ENCODE measurements around the gene DIS3L2. TPM values are rescaled to one million over a fixed set of nuclear protein-coding genes. Genes with fewer than 3 reads are reported as not detected.
"Not testable (repeated sequence)": the region's sequence is repeated elsewhere in the genome, so short reads cannot be mapped to it uniquely, and the experiment has no call there.

Gene DIS3L2
- total RNA-seq, 2 experiments from 2014 or later, result 20.2 to 20.6 TPM

DNA sequence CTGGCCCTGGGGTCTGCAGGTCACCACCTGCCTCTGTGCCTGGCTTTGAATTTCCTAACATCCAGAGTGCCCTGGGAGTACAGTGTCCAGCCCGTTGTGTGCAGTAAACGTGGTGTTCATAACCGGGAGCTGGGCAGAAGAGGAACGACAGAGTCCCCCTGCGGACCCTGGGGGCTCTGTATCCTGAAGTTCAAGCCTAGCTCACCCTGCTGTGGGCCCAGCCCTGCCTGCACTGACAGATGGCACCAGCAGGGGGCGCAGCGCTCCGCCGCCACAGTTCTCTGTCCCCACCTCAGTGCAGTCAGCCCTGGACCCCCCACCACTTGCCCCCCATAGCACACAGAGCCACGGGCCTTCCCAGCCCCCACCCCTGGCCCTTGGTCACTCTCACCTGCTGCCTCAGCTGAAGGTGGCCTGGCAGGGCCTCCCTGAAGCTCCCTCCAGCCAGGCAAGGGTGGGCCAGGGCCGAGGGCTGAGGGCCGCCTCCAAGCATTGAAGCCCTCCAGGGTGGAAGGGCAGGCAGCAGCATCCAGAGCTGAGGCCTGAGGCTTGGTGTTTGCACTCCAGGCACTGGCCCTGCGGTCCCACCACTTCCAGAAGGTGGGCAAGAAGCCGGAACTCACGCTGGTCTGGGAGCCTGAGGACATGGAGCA lies 373.8 kb downstream of the DIS3L2 start:
- H2AFZ ChIP-seq (ENCODE audit: low read length); BruUV-seq (replicated peaks); H3K9me3 ChIP-seq (ENCODE audit: low read length); H3K36me3 ChIP-seq (ENCODE audit: insufficient read depth, low read length); H3K4me2 ChIP-seq (ENCODE audit: low read length); H3K9me2 ChIP-seq (ENCODE audit: insufficient read depth, low read length); DNase-seq (ENCODE audit: low spot score); H3K79me2 ChIP-seq (ENCODE audit: insufficient read depth, low read depth, low read length); H3K4me1 ChIP-seq (ENCODE audit: insufficient read depth, low read length, poor library complexity, severe bottlenecking); H4K20me1 ChIP-seq (ENCODE audit: insufficient read depth, low read length); H3K4me3 ChIP-seq (ENCODE audit: low read depth, low read length, poor library complexity, severe bottlenecking); H3K27ac ChIP-seq (ENCODE audit: low read depth, low read length, poor library complexity, severe bottlenecking); intact Hi-C loops (cut with micrococcal nuclease; ENCODE audit: unreplicated experiment): not testable (repeated sequence)
- ChIA-PET CTCF (ENCODE audit: unreplicated experiment) (interaction anchor here (0.6 kb wide), 1 partner anchor 10 kb away, joined by 3 read pairs; no protein-coding TSS in a partner anchor), POLR2A (interaction anchor here (0.6 kb wide), 1 partner anchor 883 kb away, joined by 3 read pairs; no protein-coding TSS in a partner anchor)
- TF ChIP-seq, protein P1, sequence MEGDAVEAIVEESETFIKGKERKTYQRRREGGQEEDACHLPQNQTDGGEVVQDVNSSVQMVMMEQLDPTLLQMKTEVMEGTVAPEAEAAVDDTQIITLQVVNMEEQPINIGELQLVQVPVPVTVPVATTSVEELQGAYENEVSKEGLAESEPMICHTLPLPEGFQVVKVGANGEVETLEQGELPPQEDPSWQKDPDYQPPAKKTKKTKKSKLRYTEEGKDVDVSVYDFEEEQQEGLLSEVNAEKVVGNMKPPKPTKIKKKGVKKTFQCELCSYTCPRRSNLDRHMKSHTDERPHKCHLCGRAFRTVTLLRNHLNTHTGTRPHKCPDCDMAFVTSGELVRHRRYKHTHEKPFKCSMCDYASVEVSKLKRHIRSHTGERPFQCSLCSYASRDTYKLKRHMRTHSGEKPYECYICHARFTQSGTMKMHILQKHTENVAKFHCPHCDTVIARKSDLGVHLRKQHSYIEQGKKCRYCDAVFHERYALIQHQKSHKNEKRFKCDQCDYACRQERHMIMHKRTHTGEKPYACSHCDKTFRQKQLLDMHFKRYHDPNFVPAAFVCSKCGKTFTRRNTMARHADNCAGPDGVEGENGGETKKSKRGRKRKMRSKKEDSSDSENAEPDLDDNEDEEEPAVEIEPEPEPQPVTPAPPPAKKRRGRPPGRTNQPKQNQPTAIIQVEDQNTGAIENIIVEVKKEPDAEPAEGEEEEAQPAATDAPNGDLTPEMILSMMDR (conservative IDR thresholded peaks at IDR 0.05; ENCODE audit: low read length), result peak; percentile 73

DNA sequence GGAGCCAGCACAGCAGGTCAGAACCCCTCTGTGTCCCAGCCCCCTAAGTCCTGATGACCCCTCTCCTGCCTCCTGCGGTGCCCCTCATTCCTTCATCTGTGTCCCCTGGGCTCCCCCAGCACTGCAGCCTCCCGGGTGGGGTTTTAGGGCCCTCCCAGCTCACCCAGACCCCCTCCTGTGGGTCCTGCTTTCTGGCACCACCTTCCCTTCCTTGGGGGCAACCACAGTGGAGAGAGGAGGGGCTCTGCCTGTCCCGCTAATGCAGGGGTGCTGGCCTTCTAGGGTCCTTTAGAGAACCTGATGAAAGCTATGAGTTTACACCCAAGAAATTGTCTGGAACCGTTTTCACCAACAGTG lies 374.3 kb downstream of the DIS3L2 start:
- TF ChIP-seq, protein P1 (conservative IDR thresholded peaks at IDR 0.05; ENCODE audit: low read length), result no peak
- TF ChIP-seq EZH2phosphoT487 (IDR thresholded peaks at IDR 0.05; ENCODE audit: borderline replicate concordance, low read depth, low read length), result no peak
- Histone ChIP-seq H3K79me2 (ENCODE audit: insufficient read depth, low read depth, low read length) (no peaks in the 10 kb centered on the region), H2AFZ (ENCODE audit: low read length) (no peak overlapping the region), H3K9me2 (ENCODE audit: insufficient read depth, low read length) (no peaks in the 10 kb centered on the region), H3K9me3 (ENCODE audit: low read length) (no peaks in the 10 kb centered on the region), H3K27ac (ENCODE audit: low read depth, low read length, poor library complexity, severe bottlenecking) (no peak overlapping the region), H3K4me3 (ENCODE audit: low read depth, low read length, poor library complexity, severe bottlenecking) (no peak overlapping the region), H3K36me3 (ENCODE audit: insufficient read depth, low read length) (no peaks in the 10 kb centered on the region), H3K4me1 (ENCODE audit: insufficient read depth, low read length, poor library complexity, severe bottlenecking) (no peaks in the 10 kb centered on the region), H3K4me2 (ENCODE audit: low read length) (no peak overlapping the region), H4K20me1 (ENCODE audit: insufficient read depth, low read length) (no peaks in the 10 kb centered on the region)
- intact Hi-C loops (cut with micrococcal nuclease; ENCODE audit: unreplicated experiment), result loop anchor here (2.0 kb wide), 1 partner anchor 105 kb away; no protein-coding TSS in a partner anchor
- no TSS peak for BruUV-seq (replicated peaks)
- DNase-seq (ENCODE audit: low spot score), result no peak
- POLR2A ChIA-PET, result interaction anchor here (0.6 kb wide), 1 partner anchor 883 kb away, joined by 3 read pairs; no protein-coding TSS in a partner anchor
- CTCF ChIA-PET (ENCODE audit: unreplicated experiment), result interaction anchor here (0.6 kb wide), 1 partner anchor 10 kb away, joined by 3 read pairs; no protein-coding TSS in a partner anchor

DNA sequence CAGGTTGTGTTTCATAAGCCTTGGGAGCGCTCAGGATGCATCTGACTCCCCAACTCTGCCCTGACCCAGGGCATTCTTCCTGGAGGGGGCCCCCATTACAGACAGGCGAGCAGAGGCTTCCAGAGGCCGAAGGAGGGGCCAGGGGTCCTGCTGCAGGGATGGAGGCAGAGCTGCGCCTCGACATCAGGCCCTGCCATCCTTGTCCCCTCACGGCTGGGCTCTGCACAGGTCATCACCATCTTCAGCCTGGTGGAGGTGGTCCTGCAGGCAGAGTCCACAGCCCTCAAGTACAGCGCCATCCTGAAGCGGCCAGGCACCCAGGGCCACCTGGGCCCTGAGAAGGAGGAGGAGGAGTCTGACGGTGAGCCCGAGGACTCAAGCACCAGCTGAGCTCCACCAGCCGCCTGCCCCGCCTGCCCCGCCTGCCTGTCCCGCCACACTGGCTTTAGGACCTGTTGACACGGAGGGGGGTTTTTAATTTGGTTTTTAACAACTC lies 374.8 kb downstream of the DIS3L2 start:
- Histone ChIP-seq H3K27ac (ENCODE audit: low read depth, low read length, poor library complexity, severe bottlenecking) (no peak overlapping the region), H3K4me3 (ENCODE audit: low read depth, low read length, poor library complexity, severe bottlenecking) (no peak overlapping the region), H3K4me1 (ENCODE audit: insufficient read depth, low read length, poor library complexity, severe bottlenecking) (no peaks in the 10 kb centered on the region), H3K9me3 (ENCODE audit: low read length) (no peaks in the 10 kb centered on the region), H3K4me2 (ENCODE audit: low read length) (no peak overlapping the region), H3K36me3 (ENCODE audit: insufficient read depth, low read length) (no peaks in the 10 kb centered on the region), H2AFZ (ENCODE audit: low read length) (no peak overlapping the region), H3K9me2 (ENCODE audit: insufficient read depth, low read length) (no peaks in the 10 kb centered on the region), H3K79me2 (ENCODE audit: insufficient read depth, low read depth, low read length) (no peaks in the 10 kb centered on the region), H4K20me1 (ENCODE audit: insufficient read depth, low read length) (no peaks in the 10 kb centered on the region)
- no TSS peak for BruUV-seq (replicated peaks)
- no peak for DNase-seq (ENCODE audit: low spot score)
- TF ChIP-seq, protein P1 (conservative IDR thresholded peaks at IDR 0.05; ENCODE audit: low read length), result no peak
- TF ChIP-seq EZH2phosphoT487 (IDR thresholded peaks at IDR 0.05; ENCODE audit: borderline replicate concordance, low read depth, low read length), result no peak
- POLR2A ChIA-PET, result no interaction called here
- CTCF ChIA-PET (ENCODE audit: unreplicated experiment), result no interaction called here
- intact Hi-C loops (cut with micrococcal nuclease; ENCODE audit: unreplicated experiment), result loop anchor here (2.0 kb wide), 1 partner anchor 105 kb away; no protein-coding TSS in a partner anchor

Data from OCI-LY7 (cell line).